Mucosa of rectum (tissue), 2 donors: ENCODE results near the gene NUP160.
"Not testable (repeated sequence)": the region's sequence is repeated elsewhere in the genome, so short reads cannot be mapped to it uniquely, and the experiment has no call there.

ENCODE experiments used
- H3K27ac ChIP-seq, 2 donors: one replicate each; pipeline ENCODE4 v1.7.0; 2013; ENCODE audit warnings: inconsistent platforms in 2 of 2, low read depth in 2 of 2, low read length in 2 of 2
- H3K27me3 ChIP-seq, 2 donors: one replicate each; pipeline ENCODE4 v1.7.0; 2013; ENCODE audit warnings: low read length in 2 of 2; ENCODE audit not compliant: control insufficient read depth in 2 of 2, insufficient read depth in 2 of 2
- H3K36me3 ChIP-seq, 2 donors: one replicate each; pipeline ENCODE4 v1.7.0; 2013; ENCODE audit warnings: low read length in 2 of 2; ENCODE audit not compliant: control insufficient read depth in 2 of 2, insufficient read depth in 2 of 2
- H3K4me1 ChIP-seq, 2 donors: one replicate each; pipeline ENCODE4 v1.7.0; 2013; ENCODE audit warnings: low read length in 2 of 2, mild to moderate bottlenecking in 1 of 2; ENCODE audit not compliant: control insufficient read depth in 2 of 2, insufficient read depth in 2 of 2
- H3K4me3 ChIP-seq, 2 donors: one replicate each; pipeline ENCODE4 v1.7.0; 2013; ENCODE audit warnings: low read length in 2 of 2
- H3K9ac ChIP-seq, 2 donors: one replicate each; pipeline ENCODE4 v1.7.0; 2013; ENCODE audit warnings: low read length in 2 of 2, low read depth in 1 of 2, mild to moderate bottlenecking in 1 of 2
- H3K9me3 ChIP-seq, 2 donors: one replicate each; pipeline ENCODE4 v1.7.0; 2013; ENCODE audit warnings: low read length in 2 of 2; ENCODE audit not compliant: control insufficient read depth in 2 of 2
- donor health status: healthy.
- donor health status: Normal muscosa, but diverticular disease.

Gene NUP160

DNA sequence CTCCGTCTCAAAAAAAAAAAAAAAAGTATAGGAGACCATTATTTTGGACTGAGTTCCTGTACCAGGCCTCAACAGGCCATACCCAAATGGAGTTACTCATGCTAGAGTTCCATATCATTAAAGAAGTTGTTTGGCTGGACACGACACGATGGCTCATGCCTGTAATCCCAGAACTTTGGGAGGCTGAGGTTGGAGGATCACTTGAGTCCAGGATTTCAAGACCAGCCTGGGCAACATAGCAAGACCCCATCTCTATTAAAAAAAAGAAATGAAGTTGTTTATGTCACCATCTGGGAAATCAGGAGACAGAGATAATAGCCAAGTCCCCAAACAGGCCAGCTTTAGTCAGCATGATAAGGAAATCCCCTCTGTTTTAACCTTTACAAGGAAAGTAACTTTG, 74.3 kb downstream of the NUP160 start:
- no peaks in the 10 kb centered on the region for H3K4me1 ChIP-seq
- H3K9ac ChIP-seq = no peak overlapping the region
- no peaks in the 10 kb centered on the region for H3K9me3 ChIP-seq
- H3K27me3 ChIP-seq = no peaks in the 10 kb centered on the region
- H3K36me3 ChIP-seq = peaks cover 19 to 20% of the 10 kb centered on the region in 2 donors
- H3K4me3 ChIP-seq = no peak overlapping the region
- H3K27ac ChIP-seq = no peak overlapping the region

DNA sequence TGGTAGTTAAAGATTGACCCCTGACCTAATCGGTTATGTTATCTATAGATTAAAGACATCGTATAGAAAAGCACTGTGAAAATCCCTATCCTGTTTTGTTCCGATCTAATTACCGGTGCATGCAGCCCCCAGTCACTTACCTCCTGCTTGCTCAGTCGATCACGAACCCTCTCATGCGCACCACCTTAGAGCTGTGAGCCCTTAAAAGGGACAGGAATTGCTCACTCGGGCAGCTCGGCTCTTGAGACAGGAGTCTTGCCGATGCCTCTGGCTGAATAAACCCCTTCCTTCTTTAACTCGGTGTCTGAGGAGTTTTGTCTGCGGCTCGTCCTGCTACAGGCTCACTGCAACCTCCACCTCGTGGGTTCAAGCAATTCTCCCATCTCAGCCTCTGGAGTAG, 78.6 kb downstream of the NUP160 start:
- not testable (repeated sequence) for H3K9me3 ChIP-seq, H3K27me3 ChIP-seq, H3K4me3 ChIP-seq, H3K36me3 ChIP-seq, H3K27ac ChIP-seq, H3K9ac ChIP-seq
- H3K4me1 ChIP-seq = peaks cover 16% of the 10 kb centered on the region in 2 donors

DNA sequence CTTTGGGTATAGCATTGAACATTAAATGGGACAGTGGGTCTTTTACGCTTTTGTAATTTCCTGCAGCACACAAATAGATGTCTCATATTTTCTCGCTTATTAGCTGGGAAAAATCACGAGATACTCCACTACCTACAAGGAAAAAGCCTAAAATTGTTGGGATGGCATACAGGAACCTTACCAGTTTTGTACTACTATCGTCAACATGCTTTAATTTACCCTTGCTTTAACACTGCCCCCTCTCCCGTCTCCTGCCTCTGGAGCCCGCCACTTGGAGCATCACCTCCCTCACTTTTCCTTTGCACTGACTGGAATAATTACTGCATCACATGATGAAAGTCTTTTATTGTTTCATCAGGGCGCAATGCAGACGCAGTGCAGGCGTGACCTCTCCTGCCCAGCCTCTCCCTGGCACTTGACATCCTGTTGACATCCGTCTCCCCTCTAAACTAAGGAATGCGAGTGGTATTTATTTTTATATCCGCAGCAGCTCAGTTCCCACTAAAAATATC, 80.0 kb downstream of the NUP160 start:
- peak overlapping the region; percentile 89 to 96 for H3K9ac ChIP-seq
- H3K36me3 ChIP-seq = peaks cover 7 to 10% of the 10 kb centered on the region in 2 donors
- H3K27me3 ChIP-seq = no peaks in the 10 kb centered on the region
- peak overlapping the region; percentile 81 to 96 for H3K4me3 ChIP-seq
- peaks cover 16 to 17% of the 10 kb centered on the region in 2 donors for H3K4me1 ChIP-seq
- no peaks in the 10 kb centered on the region for H3K9me3 ChIP-seq
- peak overlapping the region; percentile 99 to 100 for H3K27ac ChIP-seq

DNA sequence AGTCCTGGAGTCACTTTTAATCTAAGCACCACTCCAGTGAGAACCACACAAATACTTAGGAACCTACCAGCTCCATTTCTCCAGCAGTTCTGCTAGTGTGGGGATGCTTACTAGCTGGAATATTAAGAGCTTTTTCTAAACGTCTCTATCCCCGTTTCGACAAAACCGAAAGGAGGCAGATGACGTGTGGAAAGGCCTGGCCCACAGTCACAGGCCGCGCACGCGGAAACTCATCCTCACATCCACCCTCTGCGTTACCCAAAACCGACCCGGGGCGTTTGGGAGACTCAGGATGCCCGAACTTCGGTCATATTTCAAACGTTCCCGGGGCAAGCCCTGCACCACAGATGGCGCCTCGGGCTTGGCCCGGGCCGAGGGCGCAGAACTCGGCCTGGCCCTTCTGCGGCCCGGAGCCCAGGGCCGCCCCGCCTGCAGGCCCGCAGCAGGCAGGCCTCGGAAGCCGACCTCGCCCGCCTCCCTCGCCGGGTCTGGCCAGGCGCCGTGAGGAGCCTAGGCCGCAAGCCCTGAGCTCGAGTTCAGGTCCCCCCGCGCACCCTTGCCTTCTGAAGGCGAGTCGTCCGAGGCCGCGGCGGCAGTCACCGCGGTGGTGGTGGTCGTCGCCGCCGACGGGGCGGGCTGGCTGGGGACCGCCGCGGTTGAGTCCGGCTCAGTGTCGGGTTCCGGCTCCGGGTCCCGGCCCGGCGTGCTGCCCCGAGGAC, 81.5 kb downstream of the NUP160 start:
- Histone ChIP-seq H3K9ac (peak overlapping the region; percentile 94 to 98), H3K4me3 (peak overlapping the region; percentile 80 to 96), H3K36me3 (peaks cover 10 to 19% of the 10 kb centered on the region in 2 donors), H3K4me1 (peaks cover 16 to 17% of the 10 kb centered on the region in 2 donors), H3K27me3 (no peaks in the 10 kb centered on the region), H3K9me3 (no peaks in the 10 kb centered on the region), H3K27ac (peak overlapping the region; percentile 99 to 100)

DNA sequence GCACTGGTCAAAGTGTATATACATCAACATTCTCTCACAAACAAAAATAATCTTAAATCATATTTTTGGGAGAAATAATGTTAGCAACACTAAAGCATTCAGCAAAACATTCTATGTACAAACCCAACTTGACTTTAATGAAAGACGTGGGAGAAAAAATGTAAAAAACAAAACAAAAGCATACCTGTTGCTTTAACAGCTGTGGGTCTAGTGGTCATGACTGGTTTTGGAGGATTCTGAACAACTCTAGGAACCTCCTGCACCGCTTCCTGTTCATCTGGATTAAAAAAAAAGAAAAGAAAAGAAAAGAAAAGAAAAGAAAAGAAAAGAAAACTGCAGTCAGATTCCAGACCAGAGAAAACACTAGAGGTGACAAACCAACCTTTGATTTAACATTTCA, 83.1 kb downstream of the NUP160 start:
- no peak overlapping the region for H3K4me3 ChIP-seq
- peaks cover 16 to 17% of the 10 kb centered on the region in 2 donors for H3K4me1 ChIP-seq
- H3K9me3 ChIP-seq = no peaks in the 10 kb centered on the region
- H3K27me3 ChIP-seq = no peaks in the 10 kb centered on the region
- no peak overlapping the region for H3K9ac ChIP-seq
- peaks cover 16 to 32% of the 10 kb centered on the region in 2 donors for H3K36me3 ChIP-seq
- no peak overlapping the region for H3K27ac ChIP-seq

DNA sequence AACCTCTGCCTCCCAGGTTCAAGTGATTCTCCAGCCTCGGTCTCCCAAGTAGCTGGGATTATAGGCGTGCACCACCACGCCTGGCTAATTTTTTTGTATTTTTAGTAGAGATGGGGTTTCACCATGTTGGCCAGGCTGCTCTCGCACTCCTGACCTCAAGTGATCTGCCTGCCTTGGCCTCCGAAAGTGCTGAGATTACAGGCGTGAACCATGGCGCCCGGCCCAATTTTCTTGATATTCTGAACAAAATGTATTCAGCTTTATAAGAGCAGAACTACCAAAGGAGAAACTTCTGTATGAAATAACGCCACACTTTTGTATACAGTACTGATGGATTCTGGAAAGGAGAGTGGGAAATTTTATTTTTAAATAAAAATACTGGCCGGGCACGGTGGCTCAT, 88.9 kb downstream of the NUP160 start:
- H3K9me3 ChIP-seq, H3K9ac ChIP-seq, H3K27me3 ChIP-seq, H3K4me3 ChIP-seq, H3K4me1 ChIP-seq, H3K27ac ChIP-seq: not testable (repeated sequence)
- H3K36me3 ChIP-seq = peaks cover 32 to 56% of the 10 kb centered on the region in 2 donors

DNA sequence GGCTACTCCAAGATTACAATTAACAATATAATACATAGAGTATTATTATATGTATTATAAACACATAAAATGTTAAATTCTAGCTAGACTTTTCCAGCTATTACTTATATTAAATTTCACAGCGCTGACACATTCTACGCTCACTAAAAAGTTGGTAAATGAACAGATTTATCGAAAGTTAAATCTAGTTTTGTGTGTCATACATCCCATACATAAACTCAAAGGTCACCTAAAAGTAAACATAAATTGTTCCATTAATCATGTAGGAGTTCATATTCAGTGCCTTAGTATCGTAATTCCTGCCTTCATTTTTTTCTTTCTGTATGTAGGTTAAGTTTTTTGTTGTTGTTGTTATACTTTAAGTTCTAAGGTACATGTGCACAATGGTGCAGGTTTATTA, 91.9 kb downstream of the NUP160 start:
- Histone ChIP-seq H3K9ac (no peak overlapping the region), H3K4me3 (no peak overlapping the region), H3K4me1 (no peaks in the 10 kb centered on the region), H3K36me3 (peaks cover 52 to 67% of the 10 kb centered on the region in 2 donors), H3K27ac (no peak overlapping the region), H3K9me3 (no peaks in the 10 kb centered on the region), H3K27me3 (no peaks in the 10 kb centered on the region)

DNA sequence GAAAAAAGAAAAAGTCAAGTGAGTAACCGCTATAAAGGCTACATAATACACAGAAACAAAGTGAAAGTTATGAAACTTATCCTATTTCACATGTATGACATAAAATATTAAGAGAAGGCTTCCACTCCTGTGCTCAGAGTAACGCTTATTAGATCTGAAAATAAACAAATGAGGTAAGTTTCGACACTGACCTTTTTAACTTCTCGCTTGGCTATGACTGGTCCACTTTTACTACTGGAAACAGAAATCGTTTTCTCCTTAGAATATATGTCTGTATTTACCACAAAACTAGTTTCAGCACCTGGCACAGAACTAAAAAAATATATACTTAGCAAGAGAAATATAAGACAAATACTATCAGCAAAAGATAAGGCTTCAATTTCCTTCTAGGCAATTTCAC, 97.4 kb downstream of the NUP160 start:
- Histone ChIP-seq H3K9ac (no peak overlapping the region), H3K4me1 (no peaks in the 10 kb centered on the region), H3K36me3 (peaks cover 67% of the 10 kb centered on the region in 2 donors), H3K4me3 (no peak overlapping the region), H3K27me3 (no peaks in the 10 kb centered on the region), H3K9me3 (no peaks in the 10 kb centered on the region), H3K27ac (no peak overlapping the region)

DNA sequence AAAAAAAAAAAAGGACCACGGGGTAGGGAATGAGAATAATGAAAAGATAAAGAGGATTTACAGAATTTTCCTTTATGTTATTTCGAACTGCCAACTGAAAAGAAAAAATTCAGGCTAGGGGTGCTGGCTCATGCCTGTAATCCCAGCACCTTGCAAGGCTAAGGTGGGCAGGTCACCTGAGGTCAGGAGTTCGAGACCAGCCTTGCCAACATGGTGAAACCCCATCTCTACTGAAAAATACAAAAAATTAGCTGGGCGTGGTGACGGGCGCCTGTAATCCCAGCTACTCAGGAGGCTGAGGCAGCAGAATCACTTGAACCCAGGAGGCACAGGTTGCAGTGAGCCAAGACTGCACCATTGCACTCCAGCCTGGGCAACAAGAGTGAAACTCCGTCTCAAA, 105.7 kb downstream of the NUP160 start:
- not testable (repeated sequence) for H3K4me3 ChIP-seq, H3K9ac ChIP-seq, H3K27me3 ChIP-seq, H3K9me3 ChIP-seq, H3K4me1 ChIP-seq, H3K27ac ChIP-seq
- H3K36me3 ChIP-seq = peaks cover 62 to 70% of the 10 kb centered on the region in 2 donors

DNA sequence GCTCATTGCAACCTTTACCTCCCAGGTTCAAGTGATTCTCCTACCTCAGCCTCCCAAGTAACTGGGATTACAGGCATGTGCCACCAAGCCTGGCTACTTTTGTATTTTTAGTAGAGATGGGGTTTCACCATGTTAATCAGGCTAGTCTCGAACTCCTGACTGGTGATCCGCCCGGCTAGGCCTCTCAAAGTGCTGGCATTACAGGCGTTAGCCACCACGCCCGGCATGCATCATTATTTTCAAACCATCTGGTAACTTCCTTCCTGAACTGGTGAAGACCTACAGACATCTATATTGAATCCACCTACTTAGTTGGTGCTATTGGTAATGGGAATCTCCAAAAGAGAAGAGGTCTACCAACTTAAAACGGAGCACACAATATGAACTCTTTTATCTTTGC, 110.3 kb downstream of the NUP160 start:
- H3K4me3 ChIP-seq, H3K9me3 ChIP-seq, H3K4me1 ChIP-seq, H3K27ac ChIP-seq, H3K9ac ChIP-seq, H3K27me3 ChIP-seq: not testable (repeated sequence)
- peaks cover 52 to 58% of the 10 kb centered on the region in 2 donors for H3K36me3 ChIP-seq
